Stomach (tissue), 9 donors: ENCODE results near the gene ARID3A. TPM values are rescaled to one million over a fixed set of nuclear protein-coding genes. Genes with fewer than 3 reads are reported as not detected.

Experiments used
- DNase-seq, 2 donors: peaks; one replicate each; pipeline versions ENCODE4 v3.0.0 to v3.0.0-alpha.2; 2013 to 2019
- H3K27ac ChIP-seq, 5 donors: fragments of 200-600 bp in 4 of 5; sonication (generic) in 4 of 5; one replicate each; pipeline ENCODE4 v1.5.1; 2013 to 2019; ENCODE audit warnings: mild to moderate bottlenecking in 1 of 5, moderate library complexity in 1 of 5
- H3K27me3 ChIP-seq, 3 donors: fragments of 200-600 bp; sonication (generic); one replicate each; pipeline ENCODE4 v1.5.1; 2017 to 2019; ENCODE audit warnings: mixed run types in 1 of 3
- H3K36me3 ChIP-seq, 4 donors: fragments of 200-600 bp; sonication (generic); 1 replicate in 3 of 4; 2 replicates in 1 of 4; pipeline ENCODE4 v1.5.1; 2016 to 2019
- H3K4me1 ChIP-seq, 4 donors: fragments of 200-600 bp; sonication (generic); one replicate each; pipeline ENCODE4 v1.5.1; 2016 to 2019
- H3K4me3 ChIP-seq, 4 donors: fragments of 200-600 bp; sonication (generic) in 3 of 4; one replicate each; pipeline ENCODE4 v1.5.1; 2016 to 2019; ENCODE audit warnings: mild to moderate bottlenecking in 1 of 4
- H3K9me3 ChIP-seq, 4 donors: fragments of 200-600 bp; sonication (generic); one replicate each; pipeline ENCODE4 v1.5.1; 2016 to 2019
- CTCF ChIP-seq, 7 experiments: fragments of 450-650 bp in 4 of 7; fragments of 200-600 bp in 3 of 7; sonication (generic) in 3 of 7; IDR thresholded peaks; one replicate each; pipeline ENCODE4 v1.5.1; 2016 to 2019; ENCODE audit warnings: antibody characterized with exemption in 7 of 7, control low read depth in 2 of 7, mild to moderate bottlenecking in 1 of 7
- EP300 ChIP-seq: sonication (generic); formaldehyde crosslinking; IDR thresholded peaks from one replicate; pipeline ENCODE4 v1.6.1; 2017; ENCODE audit warnings: antibody characterized with exemption
- POLR2A ChIP-seq, 4 donors: fragments of 450-650 bp; IDR thresholded peaks; one replicate each; pipeline ENCODE4 v1.6.1; 2016; ENCODE audit warnings: antibody characterized with exemption in 4 of 4, control low read depth in 2 of 4, mild to moderate bottlenecking in 1 of 4, moderate library complexity in 1 of 4
- POLR2AphosphoS5 ChIP-seq, 3 donors: sonication (generic); formaldehyde crosslinking; IDR thresholded peaks; one replicate each; pipeline ENCODE4 v1.6.1; 2016; ENCODE audit warnings: antibody characterized with exemption in 3 of 3
- WGBS, 5 donors: extraction: QIAGEN DNeasy Blood & Tissue Kit in 3 of 5; methylation state at CpG; one replicate each; pipeline versions ENCODE4 v1.1.5 to v1.1.7; 2013 to 2018; 5-methylcytosine and 5-hydroxymethylcytosine counted together
- intact Hi-C: fragments of 100-400 bp; cut with DNase I; formaldehyde crosslinking; loops from one replicate; pipeline ENCODE4 v1.15.1; 2023; ENCODE audit warnings: low total_unique reads
- polyA plus RNA-seq, 3 donors: library from polyadenylated mRNA; stranded (reverse); fragments of 200-250 nt; gene quantifications; one replicate each; pipeline ENCODE4 v1.2.3, GENCODE V29; 2013
- total RNA-seq, 5 donors: library from RNA; depleted of rRNA; stranded (reverse); fragments of >200 nt; gene quantifications; one replicate each; pipeline versions ENCODE4 v1.1.0 to v1.2.3, GENCODE V29; 2014 to 2016
- donor health status: healthy with polysubstance abuse.
- donor health status: Bipolar disorder and iron deficiency.
- donor health status: healthy.

The ARID3A gene
- total and polyA plus RNA-seq, 8 donors = 1.1 to 23.5 (median 2.1) TPM; not detected in 1

- intact Hi-C loops = no loop called here
- DNase-seq = no peak
- H3K27me3 ChIP-seq = no peaks in the 10 kb centered on the region
- H3K4me3 ChIP-seq = no peak overlapping the region
- 74 to 87% (median 81%) methylated on average over 17 to 37 of the region's 37 CpGs for whole genome bisulfite sequencing, 5 donors
- no peak for TF ChIP-seq CTCF (IDR thresholded peaks at IDR 0.05)
- no peak for TF ChIP-seq EP300
- TF ChIP-seq POLR2AphosphoS5 (IDR thresholded peaks at IDR 0.05) = no peak
- no peak for TF ChIP-seq POLR2A (IDR thresholded peaks at IDR 0.05)
- H3K4me1 ChIP-seq = peaks cover 0 to 4% (median 0%) of the 10 kb centered on the region in 4 donors
- H3K36me3 ChIP-seq = peaks cover 54 to 94% (median 88%) of the 10 kb centered on the region in 4 donors
- no peak overlapping the region for H3K27ac ChIP-seq
- H3K9me3 ChIP-seq = no peaks in the 10 kb centered on the region
Measured at GRCh38 chr19:879711-880438, 46.0 kb upstream of the ARID3A start.

DNA sequence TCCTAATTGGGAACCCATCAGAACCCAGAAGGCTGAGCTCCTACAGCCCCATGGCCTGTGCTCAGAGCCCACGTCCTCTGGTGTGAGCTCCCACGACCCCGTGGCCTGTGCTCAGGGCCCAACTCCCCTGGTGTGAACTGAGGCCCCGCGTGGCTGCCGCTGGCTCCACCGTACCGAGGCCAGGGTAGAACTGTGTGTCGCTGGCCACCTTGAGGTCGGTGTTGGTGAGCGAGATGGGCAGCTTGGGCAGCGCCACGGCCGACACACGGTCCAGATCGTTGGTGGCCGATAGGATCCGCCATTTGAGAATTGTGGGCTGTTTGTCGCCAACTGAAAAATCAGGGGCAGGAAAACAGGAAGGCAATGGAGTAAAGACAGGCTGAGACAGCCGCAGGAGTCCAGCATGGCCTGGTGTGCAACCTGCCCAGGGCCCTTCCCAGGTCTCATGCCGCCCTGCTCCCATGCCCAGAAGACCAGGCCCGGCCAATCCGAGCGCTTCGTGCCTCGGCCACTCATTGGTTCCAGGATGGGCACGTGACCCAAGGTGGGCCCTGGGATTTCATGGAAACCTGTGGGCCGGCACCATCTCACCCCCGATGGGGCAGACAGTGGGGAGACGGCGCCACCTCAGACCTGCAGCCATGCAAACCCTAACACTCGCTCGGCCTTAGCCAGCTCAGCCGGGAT, 44.3 kb upstream of the ARID3A start:
- TF ChIP-seq POLR2AphosphoS5 (IDR thresholded peaks at IDR 0.05) (no peak), EP300 (no peak), POLR2A (IDR thresholded peaks at IDR 0.05) (no peak), CTCF (IDR thresholded peaks at IDR 0.05) (no peak)
- intact Hi-C loops = no loop called here
- WGBS, 5 donors = 95 to 99% (median 98%) methylated on average over 27 to 34 of the region's 34 CpGs
- Histone ChIP-seq H3K27ac (no peak overlapping the region), H3K27me3 (no peaks in the 10 kb centered on the region), H3K4me3 (no peak overlapping the region), H3K36me3 (peaks cover 62 to 94% (median 88%) of the 10 kb centered on the region in 4 donors), H3K4me1 (peaks cover 0 to 4% (median 0%) of the 10 kb centered on the region in 4 donors), H3K9me3 (no peaks in the 10 kb centered on the region)
- DNase-seq = no peak

DNA sequence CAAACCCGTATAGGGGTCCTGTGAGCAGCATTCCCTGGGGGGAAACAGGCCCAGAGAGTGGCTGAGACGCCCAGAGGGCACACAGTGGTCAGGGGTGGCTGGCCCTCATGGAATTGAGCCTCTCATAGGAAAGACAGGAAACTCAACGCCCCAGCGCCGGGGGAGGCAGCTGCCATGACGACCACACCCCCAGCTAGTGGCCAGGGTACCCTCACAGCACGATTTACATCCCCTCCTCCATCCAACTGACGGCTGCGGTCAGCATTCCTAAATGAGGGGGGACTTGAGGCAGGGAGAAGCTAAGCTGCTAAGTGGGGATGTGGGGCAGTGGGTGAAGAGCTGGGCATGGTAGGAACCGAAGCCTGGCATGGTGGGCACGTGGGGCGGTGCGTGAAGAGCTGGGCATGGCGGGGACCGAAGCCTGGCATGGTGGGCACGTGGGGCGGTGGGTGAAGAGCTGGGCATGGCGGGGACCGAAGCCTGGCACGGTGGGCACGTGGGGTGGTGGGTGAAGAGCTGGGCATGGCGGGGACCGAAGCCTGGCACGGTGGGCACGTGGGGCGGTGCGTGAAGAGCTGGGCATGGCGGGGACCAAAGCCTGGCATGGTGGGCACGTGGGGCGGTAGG, 42.9 kb upstream of the ARID3A start:
- DNase-seq = no peak

More for the DNA sequence above, 42.9 kb upstream of the ARID3A start:
- intact Hi-C loops = no loop called here
- Histone ChIP-seq H3K36me3 (peaks cover 56 to 96% (median 92%) of the 10 kb centered on the region in 4 donors), H3K9me3 (no peaks in the 10 kb centered on the region), H3K27me3 (no peaks in the 10 kb centered on the region), H3K4me3 (no peak overlapping the region), H3K27ac (no peak overlapping the region), H3K4me1 (peaks cover 0 to 4% (median 0%) of the 10 kb centered on the region in 4 donors)
- TF ChIP-seq POLR2AphosphoS5 (IDR thresholded peaks at IDR 0.05) = no peak
- TF ChIP-seq EP300 = no peak
- no peak for TF ChIP-seq CTCF (IDR thresholded peaks at IDR 0.05)
- TF ChIP-seq POLR2A (IDR thresholded peaks at IDR 0.05) = no peak
- 89 to 96% (median 94%) methylated on average over 13 to 30 of the region's 30 CpGs for WGBS, 5 donors
